ENCODE results near the gene PPL.
A peak's percentile ranks its signal among the peaks of the same experiment; 100 is the strongest.

PPL gene

DNA sequence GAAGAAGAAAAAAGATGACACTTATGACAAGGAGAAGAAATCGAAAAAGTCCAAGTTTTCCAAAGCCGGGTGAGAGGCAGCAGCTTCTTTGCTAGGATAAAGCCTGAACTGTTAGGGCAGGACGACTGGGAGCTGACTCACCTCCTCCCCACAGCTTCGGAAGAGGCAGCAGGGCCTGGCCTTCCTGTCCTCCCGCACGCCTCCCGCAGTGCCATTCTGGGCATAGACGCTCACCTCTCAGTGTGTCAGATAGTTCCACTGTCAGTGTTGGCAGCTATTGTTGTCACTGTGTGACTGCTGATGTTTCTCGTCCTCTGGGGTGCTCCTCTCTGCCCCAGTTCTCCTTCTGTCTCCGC lies 77.1 kb downstream of the PPL start:
- no peak for DNase-seq

- DNase-seq, result no peak
These were observed 77.6 kb downstream of the PPL start for GRCh38 chr16:4859190-4859899.

DNA sequence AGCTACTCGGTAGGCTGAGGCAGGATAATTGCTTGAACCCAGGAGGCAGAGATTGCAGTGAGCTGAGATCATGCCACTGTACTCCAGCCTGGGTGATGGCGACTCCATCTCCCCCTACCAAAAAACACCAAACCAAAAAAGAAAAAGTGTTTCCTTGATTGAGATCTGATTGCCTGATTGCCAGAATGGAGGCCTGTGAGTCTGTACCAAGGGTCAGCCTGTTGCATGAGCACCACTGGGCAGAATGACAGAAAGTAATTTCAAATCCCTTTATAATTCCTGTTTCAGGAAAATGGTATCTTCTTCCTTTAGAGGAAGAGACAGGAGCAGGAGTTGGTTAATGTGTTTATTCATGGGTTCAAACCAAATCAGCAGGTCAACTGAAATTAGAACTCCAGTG lies 81.1 kb downstream of the PPL start:
- DNase-seq, result no peak

DNA sequence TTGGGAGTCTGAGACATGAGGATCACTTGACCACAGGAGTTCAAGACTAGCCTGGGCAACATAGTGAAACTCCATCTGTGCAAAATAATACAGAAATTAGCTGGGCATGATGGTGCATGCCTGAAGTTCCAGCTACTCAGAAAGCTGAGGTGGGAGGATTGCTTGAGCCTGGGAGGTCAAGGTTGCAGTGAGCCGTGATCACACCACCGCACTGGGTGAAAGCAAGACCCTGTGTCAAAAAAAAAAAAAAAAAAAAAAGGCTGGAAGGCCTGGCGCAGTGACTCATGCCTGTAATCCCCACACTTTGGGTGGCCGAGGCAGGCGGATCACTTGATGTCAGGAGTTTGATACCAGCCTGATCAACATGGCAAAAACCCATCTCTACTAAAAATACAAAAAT lies 81.6 kb downstream of the PPL start:
- no peak for DNase-seq

- DNase-seq, result no peak
These were observed 84.6 kb downstream of the PPL start for GRCh38 chr16:4852221-4852872.

GRCh38 chr16:4850211-4850610 lies 86.7 kb downstream of the PPL start:
- DNase-seq, result no peak

GRCh38 chr16:4847774-4848587 lies 89.0 kb downstream of the PPL start:
- no peak for DNase-seq

GRCh38 chr16:4846901-4847773 lies 89.8 kb downstream of the PPL start, which contains the start of the genes GLYR1 and UBN1:
TSS of gene GLYR1 (minus strand) at chr16:4847288. CDS start at chr16:4847265, 23 bp downstream.
TSS of gene UBN1 (plus strand) at chr16:4847481. CDS start at chr16:4852918, 5,437 bp downstream.
- peak; percentile 85 for DNase-seq

GRCh38 chr16:4846503-4846900 lies 90.4 kb downstream of the PPL start:
- DNase-seq, result no peak

DNA sequence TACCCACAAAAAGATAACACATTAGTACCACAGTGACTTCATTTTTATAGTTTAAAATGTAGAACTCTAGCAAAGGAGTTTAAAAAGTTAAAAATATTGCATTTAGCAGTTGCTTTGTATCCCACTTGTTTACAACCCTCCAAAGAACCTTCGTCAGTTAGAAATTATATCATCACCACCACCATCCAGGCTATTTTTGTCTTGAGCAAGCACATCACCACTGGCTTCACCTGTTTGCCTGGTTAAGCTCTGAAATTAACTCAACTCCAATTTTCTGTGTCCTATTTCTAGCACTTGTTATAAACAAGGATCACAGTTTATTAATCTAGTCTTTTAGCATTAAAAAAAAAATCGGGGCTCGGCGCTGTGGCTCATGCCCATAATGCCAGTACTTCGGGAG lies 96.0 kb downstream of the PPL start:
- DNase-seq, result no peak

- no peak for DNase-seq
These were observed 97.0 kb downstream of the PPL start for GRCh38 chr16:4839942-4840341.

DNA sequence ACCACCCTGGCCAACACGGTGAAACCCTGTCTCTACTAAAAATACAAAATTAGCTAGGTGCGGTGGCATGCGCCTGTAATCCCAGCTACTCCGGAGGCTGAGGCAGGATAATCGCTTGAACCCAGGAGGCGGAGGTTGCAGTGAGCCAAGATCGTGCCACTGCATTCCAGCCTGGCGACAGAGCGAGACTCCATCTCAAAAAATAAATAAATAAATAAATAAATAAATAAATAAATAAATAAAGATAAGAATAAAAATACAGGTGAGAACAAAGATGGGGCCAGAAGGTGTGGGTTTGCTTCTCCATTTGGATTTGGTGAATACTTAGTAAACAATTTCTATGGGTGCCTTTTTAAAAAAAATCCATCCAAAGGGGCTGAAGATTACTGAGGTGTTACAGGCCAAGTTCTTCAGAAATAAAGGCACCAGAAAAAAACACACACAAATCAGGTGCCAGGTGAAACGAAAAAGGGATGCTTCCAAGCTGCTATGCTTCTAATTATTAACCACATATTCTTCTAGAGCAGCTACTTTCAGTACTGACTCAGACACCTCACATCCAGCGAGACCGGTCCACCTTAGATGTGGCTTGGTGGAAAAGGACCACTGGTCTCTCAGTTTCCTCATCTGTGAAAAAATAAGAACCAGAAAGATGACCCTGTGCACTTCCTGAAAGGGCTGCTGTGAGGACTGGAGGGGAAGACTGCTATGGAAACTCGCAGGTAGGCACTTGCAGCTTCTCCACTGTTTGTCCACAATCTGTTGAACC lies 99.0 kb downstream of the PPL start:
- no peak for DNase-seq

GRCh38 chr16:4836727-4837126 lies 100.2 kb downstream of the PPL start:
- DNase-seq, result no peak

GRCh38 chr16:4833584-4833983 lies 103.4 kb downstream of the PPL start:
- DNase-seq, result no peak

DNA sequence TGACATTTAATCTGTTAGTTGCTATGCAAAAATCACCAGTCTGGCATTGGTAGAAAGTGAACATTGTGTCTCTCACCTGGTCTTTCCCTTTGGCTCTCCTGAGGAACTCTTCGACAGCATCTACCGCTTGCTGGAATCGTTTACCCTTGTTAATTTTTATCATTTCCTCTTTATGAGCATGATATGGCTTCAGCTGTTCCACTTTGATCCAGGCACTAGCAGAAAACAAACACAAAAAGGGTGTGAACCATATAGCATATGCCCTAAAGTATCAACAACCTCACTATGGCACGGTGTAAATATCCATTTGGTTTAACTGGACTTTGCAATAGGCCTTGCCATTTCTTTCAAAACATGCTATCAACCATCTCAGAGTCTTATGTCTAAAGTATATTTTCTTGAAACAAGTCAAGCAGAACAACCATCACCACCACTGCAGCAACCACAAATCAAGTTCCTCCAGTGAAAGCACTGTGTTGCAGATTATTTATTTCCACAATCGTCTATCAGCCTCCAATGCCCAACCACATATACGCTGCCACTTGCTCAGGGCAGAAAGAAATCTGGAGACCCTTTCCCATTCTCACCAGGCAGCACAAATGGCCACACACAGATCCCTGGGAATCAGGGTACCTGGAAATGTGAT lies 104.1 kb downstream of the PPL start:
- DNase-seq, result no peak
